GM19025 (cell line): ENCODE measurements around the gene FAM163B.

Experiments
- ATAC-seq: cut with Tn5 transposase; IDR thresholded peaks from one replicate; pipeline ENCODE4 v1.9.1; 2021; ENCODE audit warnings: mild to moderate bottlenecking, low read depth, moderate library complexity; ENCODE audit not compliant: unreplicated experiment

FAM163B gene

GRCh38 chr9:133557581-133557980 lies 51.6 kb downstream of the FAM163B start:
- no peak for ATAC-seq

DNA sequence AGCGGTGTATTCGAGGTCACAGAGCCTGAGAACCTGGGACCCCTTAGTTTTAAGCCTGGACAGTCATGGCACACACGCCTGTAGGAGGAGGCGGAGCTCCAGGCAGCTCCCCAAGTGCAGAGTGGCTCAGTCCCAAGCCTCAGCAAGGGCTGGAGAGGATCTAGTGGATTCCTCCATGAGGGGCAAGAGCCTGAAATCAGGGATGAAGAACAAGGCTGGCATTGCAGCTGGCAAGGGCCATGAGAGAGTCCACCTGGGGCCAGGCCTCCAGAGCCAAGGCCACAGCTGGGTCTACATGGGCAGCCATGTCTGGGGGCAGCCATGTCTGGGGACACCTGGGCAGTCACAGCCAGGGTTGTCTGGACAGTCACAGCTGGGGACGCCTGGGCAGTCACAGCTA lies 52.8 kb downstream of the FAM163B start:
- no peak for ATAC-seq

GRCh38 chr9:133554729-133555128 lies 54.5 kb downstream of the FAM163B start:
- no peak for ATAC-seq

DNA sequence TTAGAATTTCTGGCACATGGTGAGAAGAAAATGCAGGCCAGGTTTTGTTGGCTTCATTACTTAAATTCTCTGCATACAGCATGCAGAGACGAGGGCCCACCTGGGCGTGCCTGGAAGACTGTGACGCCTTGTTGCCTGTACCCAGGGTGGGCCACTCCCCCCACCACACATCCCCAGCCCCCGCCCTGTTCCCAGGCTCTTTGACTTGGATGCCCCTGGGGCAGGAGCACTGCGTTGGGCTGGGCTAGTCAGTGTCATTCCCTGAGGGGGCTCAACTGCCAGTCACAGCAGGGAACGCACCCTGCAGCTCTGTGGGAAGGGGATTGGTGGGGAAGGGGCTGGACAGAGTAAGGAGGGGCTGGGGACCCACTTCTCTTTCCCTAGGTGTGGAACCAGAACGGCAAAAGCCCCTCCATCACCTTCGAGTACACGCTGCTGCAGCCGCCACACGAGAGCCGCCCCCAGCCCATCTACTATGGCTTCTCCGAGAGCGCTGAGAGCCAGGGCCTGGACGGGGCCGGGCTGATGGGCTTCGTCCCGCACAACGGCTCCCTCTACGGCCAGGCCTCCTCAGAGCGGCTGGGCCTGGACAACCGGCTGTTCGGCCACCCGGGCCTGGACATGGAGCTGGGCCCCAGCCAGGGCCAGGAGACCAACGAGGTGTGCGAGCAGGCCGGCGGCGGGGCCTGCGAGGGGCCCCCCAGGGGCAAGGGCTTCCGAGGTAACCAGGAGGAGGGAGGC lies 55.0 kb downstream of the FAM163B start:
- no peak for ATAC-seq

DNA sequence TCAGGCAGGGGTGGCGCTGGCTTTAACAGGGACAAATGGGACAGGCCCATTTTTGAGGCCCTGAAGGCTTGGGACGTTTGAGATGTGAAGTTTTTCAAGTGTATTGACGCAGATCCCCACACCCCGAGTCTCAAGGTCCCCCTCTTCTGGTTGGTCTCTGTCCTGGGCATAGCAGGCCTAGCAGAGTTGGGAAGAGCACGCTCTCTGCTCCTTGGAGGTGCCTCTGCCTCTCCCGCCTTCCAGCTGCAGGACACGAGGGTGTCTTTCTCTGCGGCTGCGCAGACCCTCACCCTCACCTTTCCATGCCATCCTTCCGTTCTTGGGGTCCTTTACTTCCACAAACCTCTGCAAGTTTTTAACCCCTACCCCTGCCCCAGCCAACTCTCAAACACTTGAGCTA lies 56.1 kb downstream of the FAM163B start:
- ATAC-seq = no peak

- ATAC-seq = no peak
Measured at GRCh38 chr9:133552236-133552635, 57.0 kb downstream of the FAM163B start.

- ATAC-seq = no peak
Measured at GRCh38 chr9:133551446-133551845, 57.7 kb downstream of the FAM163B start.

DNA sequence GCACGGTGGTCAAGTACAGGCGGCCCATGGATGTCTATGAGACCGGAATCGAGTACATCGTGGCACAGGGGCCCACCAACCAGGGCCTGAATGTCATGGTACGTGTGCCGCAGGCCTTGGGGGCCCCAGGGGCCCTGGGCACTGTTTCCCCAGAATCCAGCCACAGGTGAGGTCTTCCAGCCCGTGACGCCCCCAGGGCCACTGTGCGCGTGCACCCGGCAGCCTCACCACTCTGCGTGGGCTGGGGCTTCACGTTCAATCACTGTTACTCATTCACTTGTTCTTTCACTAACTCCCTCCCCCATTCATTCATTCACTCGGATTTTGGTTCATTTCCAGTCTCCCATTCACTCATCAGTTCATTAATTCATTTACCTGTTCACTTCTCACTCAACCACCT lies 62.1 kb downstream of the FAM163B start:
- ATAC-seq = no peak

- no peak for ATAC-seq
Measured at GRCh38 chr9:133546287-133546680, 62.9 kb downstream of the FAM163B start.

DNA sequence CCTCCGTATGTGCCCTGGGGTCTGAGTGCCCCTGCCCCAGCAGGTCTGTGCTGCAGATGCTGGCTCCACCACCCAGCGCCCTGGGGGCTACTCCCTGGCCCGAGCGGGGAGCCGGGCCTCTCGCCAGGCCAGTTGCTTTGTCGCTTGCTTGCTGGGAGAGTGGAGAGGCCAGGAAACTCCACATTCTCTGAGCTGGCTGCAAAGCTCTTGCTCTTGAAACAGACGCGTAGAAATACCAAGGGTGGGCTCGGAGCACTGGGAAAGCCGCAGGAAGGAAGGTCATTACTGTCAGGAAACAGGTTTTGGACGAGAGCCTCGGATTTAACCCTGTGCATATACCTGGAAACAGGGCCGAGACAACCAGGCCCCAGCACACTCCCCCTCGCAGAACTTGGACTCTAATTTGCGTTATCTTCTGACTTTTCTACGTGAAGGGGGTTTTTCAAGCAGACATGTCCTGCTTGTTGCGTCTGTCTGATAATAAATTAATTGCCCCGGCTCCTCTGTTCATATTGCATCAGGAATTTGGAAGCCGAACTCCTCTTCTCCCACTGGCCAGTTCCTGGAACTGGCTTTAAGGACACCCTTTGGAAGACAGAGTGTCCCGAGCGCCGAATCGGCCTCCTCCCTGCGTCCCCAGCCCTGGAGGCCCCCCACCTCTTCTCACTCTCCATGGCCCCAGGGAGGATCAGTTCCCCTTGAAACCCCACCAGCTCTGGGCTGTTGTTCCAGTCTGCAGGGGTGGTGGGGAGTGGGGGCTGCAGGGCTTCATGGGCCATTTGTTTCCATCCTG lies 63.5 kb downstream of the FAM163B start:
- no peak for ATAC-seq

DNA sequence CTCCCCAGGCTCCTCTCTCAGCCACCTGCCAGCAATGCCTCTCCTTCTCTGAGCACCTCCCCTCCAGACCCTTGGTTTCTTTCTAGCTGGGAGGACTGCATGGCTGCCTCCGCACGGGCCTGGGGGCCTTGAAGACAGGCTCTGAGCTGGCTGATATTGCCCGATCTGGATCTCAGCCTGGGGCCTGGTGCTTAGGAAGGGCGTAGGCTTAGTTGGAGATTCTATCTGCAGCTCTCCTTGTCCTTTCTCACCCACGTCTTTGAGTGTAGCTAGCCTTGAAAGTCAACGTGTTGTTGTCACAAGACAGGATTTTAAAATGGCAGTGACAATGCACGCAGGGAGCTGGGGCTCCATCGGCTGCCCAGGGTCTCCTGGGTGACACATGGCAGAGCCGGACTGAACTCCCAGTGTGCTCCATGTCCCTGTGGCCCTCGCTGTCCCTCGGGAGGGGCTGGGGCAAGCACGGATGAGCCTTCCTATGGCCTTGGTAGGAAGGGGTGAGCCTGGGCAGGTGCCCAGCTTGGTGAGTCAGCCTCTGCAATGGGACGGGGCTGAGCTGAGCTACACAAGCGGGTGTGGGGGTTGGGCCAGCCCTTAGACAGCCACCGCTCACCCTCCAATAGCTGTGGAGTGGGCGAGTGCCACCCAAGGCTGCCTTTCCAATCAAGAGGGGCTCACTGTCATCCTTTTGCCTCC lies 65.3 kb downstream of the FAM163B start:
- no peak for ATAC-seq

DNA sequence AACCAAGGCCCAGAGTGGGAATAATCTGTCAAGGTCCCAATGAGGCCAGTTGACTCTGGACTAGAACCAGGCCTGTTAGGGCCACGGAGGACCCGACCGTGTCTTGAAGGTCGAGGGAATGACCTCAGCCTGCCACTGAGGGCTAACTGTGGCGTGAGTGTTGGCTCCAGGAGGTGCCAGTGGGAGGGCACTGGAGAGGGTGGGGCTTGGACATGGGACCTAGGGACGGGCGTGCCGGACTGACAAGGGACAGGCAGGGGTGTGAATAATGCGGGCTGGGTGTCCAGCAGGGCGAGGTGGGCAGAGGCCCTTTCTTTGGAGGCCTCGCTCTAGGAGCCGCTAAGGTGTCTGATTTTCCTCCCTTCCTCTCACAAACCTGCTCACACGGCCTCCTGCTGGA lies 67.2 kb downstream of the FAM163B start:
- no peak for ATAC-seq

DNA sequence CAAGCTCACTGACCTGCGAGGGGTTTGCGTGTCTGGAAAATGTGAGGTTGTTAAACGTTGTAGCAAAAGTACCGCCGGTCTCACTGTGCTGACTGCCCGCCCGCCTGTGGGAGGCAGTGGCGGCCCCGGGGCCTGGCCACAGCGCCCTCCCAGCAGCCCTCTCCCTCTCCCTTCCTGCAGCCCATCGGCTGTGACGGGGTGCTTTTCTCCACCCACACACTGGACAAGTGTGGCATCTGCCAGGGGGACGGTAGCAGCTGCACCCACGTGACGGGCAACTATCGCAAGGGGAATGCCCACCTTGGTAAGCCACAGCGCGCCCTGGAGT lies 68.5 kb downstream of the FAM163B start:
- ATAC-seq = no peak

- no peak for ATAC-seq
Measured at GRCh38 chr9:133539991-133540697, 69.0 kb downstream of the FAM163B start.

DNA sequence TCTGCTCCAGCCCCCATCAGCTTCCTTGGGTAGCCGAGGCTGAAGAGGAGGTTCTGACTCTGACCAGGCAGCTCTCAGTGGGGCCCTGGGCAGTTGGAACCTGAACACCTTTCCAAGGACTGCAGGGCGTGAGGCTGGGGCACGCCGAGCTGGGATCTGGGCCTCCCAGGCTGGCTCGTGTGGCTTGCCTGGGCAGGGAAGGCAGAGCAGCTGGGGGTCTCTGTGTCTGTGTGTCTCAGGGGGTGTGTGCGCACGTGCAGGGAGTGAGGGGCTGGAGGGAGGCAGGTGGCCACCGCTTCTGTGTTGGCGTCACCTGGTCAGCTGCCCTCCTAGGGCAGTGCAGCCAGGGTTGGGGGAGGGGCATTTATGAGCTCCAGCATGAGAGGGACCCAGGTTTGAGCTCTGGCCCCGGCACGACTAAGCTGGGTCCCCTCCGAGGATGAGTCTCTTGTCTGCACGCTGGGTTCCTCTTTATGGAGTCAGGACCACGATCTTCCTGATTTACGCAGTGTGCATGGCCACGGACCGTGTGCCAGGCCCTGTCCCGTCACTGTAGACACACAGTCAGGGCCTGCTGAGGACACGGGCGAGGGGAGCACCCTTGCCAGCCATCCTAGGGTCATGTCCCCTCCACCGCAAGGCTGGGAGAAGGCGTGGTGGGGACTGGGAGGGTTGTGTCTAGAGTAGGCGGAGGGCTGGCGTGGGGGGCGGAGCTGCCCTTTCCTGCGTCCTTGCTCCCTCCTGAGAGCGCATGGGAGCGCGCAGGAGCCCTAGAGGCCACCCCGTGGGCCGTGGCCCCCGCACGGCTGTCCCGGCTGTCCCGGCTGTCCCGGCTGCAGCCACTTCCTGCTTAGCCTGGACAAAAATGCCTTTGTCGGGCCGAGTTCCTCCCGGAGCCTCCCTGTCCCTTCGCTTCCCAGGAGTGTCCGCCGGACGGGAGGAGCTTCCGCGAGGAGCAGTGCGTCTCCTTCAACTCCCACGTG lies 70.0 kb downstream of the FAM163B start:
- no peak for ATAC-seq

GRCh38 chr9:133538176-133538575 lies 71.0 kb downstream of the FAM163B start:
- ATAC-seq = no peak

DNA sequence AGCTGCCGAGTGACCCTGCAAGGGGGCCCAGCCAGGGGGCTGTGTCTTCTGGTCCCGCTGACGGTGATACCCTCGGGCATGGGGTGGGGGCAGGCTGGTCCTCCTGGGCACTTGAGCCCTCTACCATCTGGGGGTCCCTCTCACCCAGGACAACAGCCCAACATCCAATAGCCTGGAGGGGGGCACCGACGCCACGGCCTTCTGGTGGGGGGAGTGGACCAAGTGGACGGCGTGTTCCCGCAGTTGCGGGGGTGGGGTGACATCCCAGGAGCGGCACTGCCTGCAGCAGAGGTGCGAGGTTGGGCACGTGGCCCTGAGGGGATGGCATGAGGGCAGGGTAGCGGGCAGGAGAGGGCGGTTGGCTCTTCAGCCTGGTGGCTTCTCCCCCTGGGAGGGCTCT lies 71.9 kb downstream of the FAM163B start:
- ATAC-seq = no peak

DNA sequence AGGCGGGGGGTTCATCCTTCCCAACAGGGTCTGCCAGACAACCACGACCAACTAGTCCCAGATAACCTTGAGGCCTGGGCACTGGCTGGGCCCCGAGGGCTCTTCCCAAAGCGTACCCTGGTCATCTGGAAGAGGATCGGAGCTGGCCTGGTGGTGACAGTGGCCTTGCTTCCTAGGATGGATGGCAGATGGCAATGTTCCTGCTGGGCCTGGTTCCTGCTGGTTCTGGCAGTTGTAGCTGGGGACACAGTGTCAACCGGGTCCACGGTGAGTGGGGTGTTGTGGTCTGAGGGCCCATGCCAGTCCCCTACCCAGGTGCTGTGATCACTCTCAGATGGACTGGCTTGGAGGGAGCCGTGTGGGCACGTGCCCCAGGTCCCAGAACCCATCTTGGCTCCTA lies 72.7 kb downstream of the FAM163B start:
- ATAC-seq = no peak

GRCh38 chr9:133536080-133536479 lies 73.1 kb downstream of the FAM163B start:
- ATAC-seq = no peak
